IPS-20b (cell line): ENCODE data around the gene UPK3A.
A peak's percentile ranks its signal among the peaks of the same experiment; 100 is the strongest.
"Not testable (repeated sequence)": the region's sequence is repeated elsewhere in the genome, so short reads cannot be mapped to it uniquely, and the experiment has no call there.

Source experiments
- H3K27ac ChIP-seq: one replicate; pipeline ENCODE4 v1.5.1; 2013; ENCODE audit warnings: low read length
- H3K27me3 ChIP-seq: 2 replicates; pipeline ENCODE4 v1.6.1; 2013; ENCODE audit warnings: mild to moderate bottlenecking, low read length, inconsistent platforms; ENCODE audit not compliant: insufficient read depth
- H3K36me3 ChIP-seq: 2 replicates; pipeline ENCODE4 v1.6.1; 2013; ENCODE audit warnings: low read depth, mild to moderate bottlenecking, inconsistent platforms, low read length, moderate library complexity; ENCODE audit not compliant: insufficient read depth
- H3K4me1 ChIP-seq: 2 replicates; pipeline ENCODE4 v1.6.1; 2013; ENCODE audit warnings: mild to moderate bottlenecking, control low read depth, inconsistent platforms, low read length, moderate library complexity; ENCODE audit not compliant: insufficient read depth
- H3K4me3 ChIP-seq: 2 replicates; pipeline ENCODE4 v1.5.1; 2013; ENCODE audit warnings: mild to moderate bottlenecking, low read length, inconsistent platforms
- H3K9ac ChIP-seq: 2 replicates; pipeline ENCODE4 v1.6.1; 2013; ENCODE audit warnings: low read depth, mild to moderate bottlenecking, inconsistent platforms, low read length, moderate library complexity
- H3K9me3 ChIP-seq: 2 replicates; pipeline ENCODE4 v1.6.1; 2013; ENCODE audit warnings: mild to moderate bottlenecking, low read depth, low read length, inconsistent platforms; ENCODE audit not compliant: insufficient read depth

Gene UPK3A

GRCh38 chr22:45272498-45272897 lies 12.3 kb upstream of the UPK3A start:
- H3K9me3 ChIP-seq = no peaks in the 10 kb centered on the region
- no peak overlapping the region for H3K27ac ChIP-seq
- H3K4me1 ChIP-seq = peaks cover 8% of the 10 kb centered on the region; the same call in 1 of the 2 replicates
- H3K9ac ChIP-seq = no peak overlapping the region
- no peaks in the 10 kb centered on the region for H3K36me3 ChIP-seq
- peaks cover 16% of the 10 kb centered on the region for H3K27me3 ChIP-seq
- H3K4me3 ChIP-seq = no peak overlapping the region

- H3K4me1 ChIP-seq = peaks cover 8% of the 10 kb centered on the region; the same call in 1 of the 2 replicates
- peaks cover 16% of the 10 kb centered on the region for H3K27me3 ChIP-seq
- no peaks in the 10 kb centered on the region for H3K9me3 ChIP-seq
- no peak overlapping the region for H3K4me3 ChIP-seq
- H3K27ac ChIP-seq = no peak overlapping the region
- H3K36me3 ChIP-seq = no peaks in the 10 kb centered on the region
- no peak overlapping the region for H3K9ac ChIP-seq
Observed at GRCh38 chr22:45273452-45274075, 11.2 kb upstream of the UPK3A start.

GRCh38 chr22:45276507-45277105 lies 8.1 kb upstream of the UPK3A start:
- Histone ChIP-seq H3K4me1 (no peaks in the 10 kb centered on the region), H3K9me3 (no peaks in the 10 kb centered on the region), H3K36me3 (no peaks in the 10 kb centered on the region), H3K9ac (no peak overlapping the region), H3K27ac (no peak overlapping the region), H3K4me3 (no peak overlapping the region), H3K27me3 (no peaks in the 10 kb centered on the region)

GRCh38 chr22:45277720-45278119 lies 7.0 kb upstream of the UPK3A start:
- H3K4me1 ChIP-seq, H3K27ac ChIP-seq, H3K4me3 ChIP-seq: not testable (repeated sequence)

GRCh38 chr22:45278125-45278524 lies 6.6 kb upstream of the UPK3A start:
- no peaks in the 10 kb centered on the region for H3K9me3 ChIP-seq
- H3K4me3 ChIP-seq = no peak overlapping the region
- H3K27ac ChIP-seq = no peak overlapping the region
- peaks cover 11% of the 10 kb centered on the region for H3K27me3 ChIP-seq
- H3K9ac ChIP-seq = no peak overlapping the region
- H3K36me3 ChIP-seq = no peaks in the 10 kb centered on the region
- H3K4me1 ChIP-seq = no peaks in the 10 kb centered on the region

More at GRCh38 chr22:45277720-45278119, 7.0 kb upstream of the UPK3A start:
- not testable (repeated sequence) for H3K9ac ChIP-seq, H3K27me3 ChIP-seq, H3K9me3 ChIP-seq, H3K36me3 ChIP-seq

GRCh38 chr22:45280587-45280980 lies 4.2 kb upstream of the UPK3A start:
- H3K27ac ChIP-seq = no peak overlapping the region
- no peaks in the 10 kb centered on the region for H3K9me3 ChIP-seq
- H3K27me3 ChIP-seq = peaks cover 32% of the 10 kb centered on the region
- H3K9ac ChIP-seq = no peak overlapping the region
- H3K4me3 ChIP-seq = no peak overlapping the region
- no peaks in the 10 kb centered on the region for H3K36me3 ChIP-seq
- H3K4me1 ChIP-seq = no peaks in the 10 kb centered on the region

GRCh38 chr22:45281010-45281409 lies 3.7 kb upstream of the UPK3A start:
- H3K36me3 ChIP-seq = no peaks in the 10 kb centered on the region
- no peaks in the 10 kb centered on the region for H3K9me3 ChIP-seq
- no peak overlapping the region for H3K4me3 ChIP-seq
- H3K4me1 ChIP-seq = no peaks in the 10 kb centered on the region
- no peak overlapping the region for H3K9ac ChIP-seq
- H3K27ac ChIP-seq = no peak overlapping the region
- peaks cover 37% of the 10 kb centered on the region for H3K27me3 ChIP-seq

GRCh38 chr22:45285263-45286058 lies 712 bp downstream of the UPK3A start:
- peak overlapping the region; percentile 60 for H3K4me3 ChIP-seq
- peak overlapping the region; percentile 41; the same call in 1 of the 2 replicates for H3K9ac ChIP-seq
- H3K9me3 ChIP-seq = no peaks in the 10 kb centered on the region
- no peaks in the 10 kb centered on the region for H3K36me3 ChIP-seq
- H3K27me3 ChIP-seq = peaks cover 49% of the 10 kb centered on the region
- H3K4me1 ChIP-seq = no peaks in the 10 kb centered on the region; the same call in 1 of the 2 replicates
- H3K27ac ChIP-seq = no peak overlapping the region

GRCh38 chr22:45286854-45287551 lies 2.3 kb downstream of the UPK3A start:
- H3K27ac ChIP-seq = no peak overlapping the region

GRCh38 chr22:45290410-45290936 lies 5.7 kb downstream of the UPK3A start:
- Histone ChIP-seq H3K4me1 (no peaks in the 10 kb centered on the region; the same call in 1 of the 2 replicates), H3K36me3 (no peaks in the 10 kb centered on the region), H3K27me3 (peaks cover 17% of the 10 kb centered on the region), H3K9me3 (no peaks in the 10 kb centered on the region), H3K4me3 (no peak overlapping the region), H3K9ac (no peak overlapping the region), H3K27ac (no peak overlapping the region)

More at GRCh38 chr22:45286854-45287551, 2.3 kb downstream of the UPK3A start:
- H3K27me3 ChIP-seq = peaks cover 47% of the 10 kb centered on the region
- no peak overlapping the region for H3K4me3 ChIP-seq
- no peaks in the 10 kb centered on the region for H3K36me3 ChIP-seq
- no peaks in the 10 kb centered on the region for H3K9me3 ChIP-seq
- H3K4me1 ChIP-seq = no peaks in the 10 kb centered on the region; the same call in 1 of the 2 replicates
- no peak overlapping the region for H3K9ac ChIP-seq
